CD4-positive, alpha-beta T cell (primary cell): ENCODE results near the gene CCDC185. TPM values are rescaled to one million over a fixed set of nuclear protein-coding genes. Genes with fewer than 3 reads are reported as not detected.

Source experiments
- ATAC-seq: fragments of 200-7000 bp; cut with Tn5 transposase; one replicate; pipeline ENCODE4 v1.10.0; 2022; ENCODE audit warnings: mild to moderate bottlenecking; ENCODE audit not compliant: poor library complexity
- CTCF ChIA-PET: fragments of 350-600 bp; sonication (Branson Sonifier 250); formaldehyde crosslinking; loops from one replicate; lab custom pipeline; 2021; ENCODE audit warnings: antibody characterized with exemption, inconsistent platforms; lab: Charles Lee
- POLR2A ChIA-PET: fragments of 350-600 bp; sonication (Branson Sonifier 250); formaldehyde crosslinking; loops from one replicate; lab custom pipeline; 2021; ENCODE audit warnings: antibody characterized with exemption, inconsistent platforms; lab: Charles Lee
- DNase-seq, 14 experiments: peaks; one replicate each; pipeline ENCODE4 v3.0.0-alpha.2; 2013 to 2020; ENCODE audit warnings: mixed read lengths in 2 of 14
- H3K27ac ChIP-seq, 2 donors: one replicate each; pipeline versions ENCODE4 v1.5.1 to v1.7.0; 2013; ENCODE audit warnings: low read length in 2 of 2, low read depth in 1 of 2, mild to moderate bottlenecking in 1 of 2
- H3K27me3 ChIP-seq, 2 experiments: 1 replicate in 1 of 2; 2 replicates in 1 of 2; pipeline versions ENCODE4 v1.6.1 to v1.7.0; 2013; ENCODE audit warnings: low read length in 2 of 2, control low read depth in 1 of 2, mild to moderate bottlenecking in 1 of 2, moderate library complexity in 1 of 2; ENCODE audit not compliant: insufficient read depth in 2 of 2, control insufficient read depth in 1 of 2
- H3K36me3 ChIP-seq: one replicate; pipeline ENCODE4 v1.6.1; 2013; ENCODE audit warnings: low read length, control low read depth; ENCODE audit not compliant: insufficient read depth
- H3K4me1 ChIP-seq: one replicate; pipeline ENCODE4 v1.6.1; 2013; ENCODE audit warnings: low read length, control low read depth; ENCODE audit not compliant: insufficient read depth
- H3K4me3 ChIP-seq: one replicate; pipeline ENCODE4 v1.5.1; 2013; ENCODE audit warnings: mild to moderate bottlenecking, low read length, moderate library complexity
- H3K9me3 ChIP-seq, 2 experiments: 1 replicate in 1 of 2; 2 replicates in 1 of 2; pipeline versions ENCODE4 v1.6.1 to v1.7.0; 2013; ENCODE audit warnings: low read length in 2 of 2, mild to moderate bottlenecking in 2 of 2, control low read depth in 1 of 2, moderate library complexity in 1 of 2; ENCODE audit not compliant: control insufficient read depth in 1 of 2, insufficient read depth in 1 of 2
- H3K27ac Mint-ChIP-seq: one replicate; pipeline ENCODE4 v1.8.0; 2020; ENCODE audit warnings: mixed read lengths
- H3K27me3 Mint-ChIP-seq: one replicate; pipeline ENCODE4 v1.8.0; 2021; ENCODE audit warnings: mixed read lengths
- H3K36me3 Mint-ChIP-seq: one replicate; pipeline ENCODE4 v1.8.0; 2021; ENCODE audit warnings: low read depth, mixed read lengths
- H3K4me1 Mint-ChIP-seq: one replicate; pipeline ENCODE4 v1.8.0; 2021; ENCODE audit warnings: low read depth, mixed read lengths
- H3K4me3 Mint-ChIP-seq: one replicate; pipeline ENCODE4 v1.8.0; 2020; ENCODE audit warnings: mild to moderate bottlenecking, mixed read lengths
- H3K9me3 Mint-ChIP-seq: one replicate; pipeline ENCODE4 v1.8.0; 2020; ENCODE audit warnings: mixed read lengths
- intact Hi-C, 2 experiments: fragments of 100-400 bp; cut with DNase I in 1 of 2; cut with micrococcal nuclease in 1 of 2; formaldehyde crosslinking; loops; one replicate each; pipeline versions ENCODE4 v1.15.1 to v1.9.0; 2023 to 2025; cut with DNase I, micrococcal nuclease
- total RNA-seq, 174 experiments: library from RNA in 2 of 174; stranded (reverse) in 2 of 174; gene quantifications; one replicate each; pipeline ENCODE4 v1.2.3 and lab custom pipeline; 2021 to 2026
- TF ChIP-seq, protein P1 (sequence below): fragments of 200-600 bp; IDR thresholded peaks from one replicate; pipeline ENCODE4 v1.8.0; 2022; ENCODE audit warnings: antibody characterized with exemption, mild to moderate bottlenecking

CCDC185 gene
- total RNA-seq, 2 experiments from 2014 or later: not detected

DNA sequence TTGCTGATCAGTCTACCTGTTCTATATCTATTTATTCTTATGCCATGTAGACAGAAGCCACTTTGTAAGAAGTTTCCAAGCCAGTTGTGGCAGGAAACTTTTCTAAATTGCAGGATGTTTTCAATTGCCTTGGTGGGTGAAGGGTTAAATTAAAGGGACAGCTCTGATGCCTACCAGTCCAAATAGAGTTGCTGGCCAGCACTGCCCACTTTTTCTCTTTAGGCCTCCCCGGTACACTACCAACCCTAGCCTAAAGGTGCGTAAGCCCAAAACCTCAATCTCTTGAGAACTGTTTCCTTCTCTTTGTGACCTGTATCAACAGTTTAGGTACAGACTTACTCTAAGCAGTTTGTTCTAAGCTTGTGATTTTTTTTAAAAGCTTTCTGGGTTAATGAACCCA lies 44.8 kb upstream of the CCDC185 start:
- Mint-ChIP-seq H3K36me3 (peaks cover 7% of the 10 kb centered on the region), H3K4me1 (peaks cover 34% of the 10 kb centered on the region), H3K27ac (no peak overlapping the region), H3K27me3 (no peaks in the 10 kb centered on the region), H3K9me3 (no peaks in the 10 kb centered on the region), H3K4me3 (no peak overlapping the region)
- intact Hi-C loops: no loop called here
- no peaks in the 10 kb centered on the region for H3K9me3 ChIP-seq
- no peak for ATAC-seq
- TF ChIP-seq, protein P1, sequence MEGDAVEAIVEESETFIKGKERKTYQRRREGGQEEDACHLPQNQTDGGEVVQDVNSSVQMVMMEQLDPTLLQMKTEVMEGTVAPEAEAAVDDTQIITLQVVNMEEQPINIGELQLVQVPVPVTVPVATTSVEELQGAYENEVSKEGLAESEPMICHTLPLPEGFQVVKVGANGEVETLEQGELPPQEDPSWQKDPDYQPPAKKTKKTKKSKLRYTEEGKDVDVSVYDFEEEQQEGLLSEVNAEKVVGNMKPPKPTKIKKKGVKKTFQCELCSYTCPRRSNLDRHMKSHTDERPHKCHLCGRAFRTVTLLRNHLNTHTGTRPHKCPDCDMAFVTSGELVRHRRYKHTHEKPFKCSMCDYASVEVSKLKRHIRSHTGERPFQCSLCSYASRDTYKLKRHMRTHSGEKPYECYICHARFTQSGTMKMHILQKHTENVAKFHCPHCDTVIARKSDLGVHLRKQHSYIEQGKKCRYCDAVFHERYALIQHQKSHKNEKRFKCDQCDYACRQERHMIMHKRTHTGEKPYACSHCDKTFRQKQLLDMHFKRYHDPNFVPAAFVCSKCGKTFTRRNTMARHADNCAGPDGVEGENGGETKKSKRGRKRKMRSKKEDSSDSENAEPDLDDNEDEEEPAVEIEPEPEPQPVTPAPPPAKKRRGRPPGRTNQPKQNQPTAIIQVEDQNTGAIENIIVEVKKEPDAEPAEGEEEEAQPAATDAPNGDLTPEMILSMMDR: no peak
- H3K4me3 ChIP-seq: no peak overlapping the region
- no peaks in the 10 kb centered on the region for H3K27me3 ChIP-seq
- DNase-seq: no peak
- H3K36me3 ChIP-seq: no peaks in the 10 kb centered on the region
- ChIA-PET POLR2A (interaction anchor here (0.8 kb wide), 1 partner anchor 16 kb away, joined by 3 read pairs; the partner anchor contains the start of gene SUSD4), CTCF (interaction anchor here (0.6 to 1.8 kb wide), 2 partner anchors 10 to 519 kb away, joined by 3 to 4 read pairs; no protein-coding TSS in a partner anchor)
- H3K4me1 ChIP-seq: no peaks in the 10 kb centered on the region
- H3K27ac ChIP-seq: no peak overlapping the region

DNA sequence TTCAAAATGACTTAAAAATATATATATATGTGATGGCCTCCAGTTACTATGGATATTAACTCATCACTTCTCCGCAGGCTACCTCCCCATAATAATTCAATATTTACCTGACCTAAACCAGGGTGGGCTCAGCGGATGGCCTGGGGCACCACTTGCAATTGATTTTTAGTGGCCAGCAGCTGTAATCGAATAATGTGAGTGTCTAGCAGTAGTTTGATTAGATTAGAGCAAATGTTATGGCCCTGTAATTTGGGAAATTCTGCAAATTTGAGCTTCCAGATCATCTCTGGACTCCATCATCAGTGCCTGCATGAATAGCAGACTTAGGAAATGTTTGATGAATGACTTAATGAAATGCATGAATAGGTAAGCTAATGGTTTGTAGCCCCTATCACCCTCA lies 44.0 kb upstream of the CCDC185 start:
- Mint-ChIP-seq H3K36me3 (peaks cover 7% of the 10 kb centered on the region), H3K27ac (no peak overlapping the region), H3K9me3 (no peaks in the 10 kb centered on the region), H3K4me1 (peaks cover 34% of the 10 kb centered on the region), H3K27me3 (no peaks in the 10 kb centered on the region), H3K4me3 (no peak overlapping the region)
- Histone ChIP-seq H3K4me3 (no peak overlapping the region), H3K27me3 (no peaks in the 10 kb centered on the region), H3K9me3 (no peaks in the 10 kb centered on the region), H3K4me1 (no peaks in the 10 kb centered on the region), H3K36me3 (no peaks in the 10 kb centered on the region), H3K27ac (no peak overlapping the region)
- intact Hi-C loops: no loop called here
- DNase-seq: no peak
- ChIA-PET CTCF (interaction anchor here (1.8 kb wide), 1 partner anchor 10 kb away, joined by 4 read pairs; no protein-coding TSS in a partner anchor), POLR2A (interaction anchor here (0.8 kb wide), 1 partner anchor 15 kb away, joined by 3 read pairs; the partner anchor contains the start of gene SUSD4)
- TF ChIP-seq, protein P1: no peak
- ATAC-seq: no peak

DNA sequence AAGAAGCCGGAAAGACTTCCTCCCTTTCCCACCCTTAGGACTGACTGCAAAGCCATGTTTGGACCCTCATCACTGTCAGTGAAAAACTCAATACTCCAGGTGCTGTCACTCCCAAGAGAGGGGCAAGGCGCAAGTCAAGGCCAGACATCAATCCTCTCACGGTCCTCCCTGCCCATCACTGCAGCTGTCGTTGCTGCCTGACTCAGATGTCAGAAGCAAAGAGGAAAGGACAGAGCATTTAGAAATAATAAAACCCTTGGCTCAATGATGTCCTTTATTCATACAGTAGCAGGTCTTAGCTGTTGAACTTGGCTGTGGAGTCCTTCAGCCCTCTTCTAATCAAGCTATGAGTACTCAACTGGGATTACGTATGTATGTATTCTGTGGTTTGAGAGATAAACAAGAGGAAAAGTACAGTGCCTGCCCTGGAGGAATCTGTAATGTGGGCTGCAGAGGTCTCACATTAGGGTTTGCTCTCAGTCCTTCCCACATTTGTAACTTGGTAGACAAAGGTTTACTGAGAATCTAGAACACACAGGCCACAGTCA lies 42.8 kb upstream of the CCDC185 start:
- no peaks in the 10 kb centered on the region for H3K36me3 ChIP-seq
- no peak for DNase-seq
- no peaks in the 10 kb centered on the region for H3K9me3 ChIP-seq
- intact Hi-C loops: no loop called here
- Mint-ChIP-seq H3K4me3 (no peak overlapping the region), H3K27me3 (no peaks in the 10 kb centered on the region), H3K36me3 (peaks cover 7% of the 10 kb centered on the region), H3K9me3 (no peaks in the 10 kb centered on the region), H3K4me1 (peaks cover 33% of the 10 kb centered on the region), H3K27ac (no peak overlapping the region)
- POLR2A ChIA-PET: no interaction called here
- no peak overlapping the region for H3K4me3 ChIP-seq
- ATAC-seq: no peak
- CTCF ChIA-PET: no interaction called here
- no peaks in the 10 kb centered on the region for H3K27me3 ChIP-seq
- H3K4me1 ChIP-seq: no peaks in the 10 kb centered on the region
- no peak overlapping the region for H3K27ac ChIP-seq
- TF ChIP-seq, protein P1: no peak
